Activated CD4-positive, alpha-beta T cell treated with anti-CD3 and anti-CD28 coated beads, Interleukin-2, amount 50 U/mL, for 48 hours (primary cell): ENCODE results near the gene KICS2.
"Not testable (repeated sequence)": the region's sequence is repeated elsewhere in the genome, so short reads cannot be mapped to it uniquely, and the experiment has no call there.

Experiments
- DNase-seq, 2 experiments: peaks; one replicate each; pipeline ENCODE4 v3.0.0-alpha.2; 2020

Gene KICS2

DNA sequence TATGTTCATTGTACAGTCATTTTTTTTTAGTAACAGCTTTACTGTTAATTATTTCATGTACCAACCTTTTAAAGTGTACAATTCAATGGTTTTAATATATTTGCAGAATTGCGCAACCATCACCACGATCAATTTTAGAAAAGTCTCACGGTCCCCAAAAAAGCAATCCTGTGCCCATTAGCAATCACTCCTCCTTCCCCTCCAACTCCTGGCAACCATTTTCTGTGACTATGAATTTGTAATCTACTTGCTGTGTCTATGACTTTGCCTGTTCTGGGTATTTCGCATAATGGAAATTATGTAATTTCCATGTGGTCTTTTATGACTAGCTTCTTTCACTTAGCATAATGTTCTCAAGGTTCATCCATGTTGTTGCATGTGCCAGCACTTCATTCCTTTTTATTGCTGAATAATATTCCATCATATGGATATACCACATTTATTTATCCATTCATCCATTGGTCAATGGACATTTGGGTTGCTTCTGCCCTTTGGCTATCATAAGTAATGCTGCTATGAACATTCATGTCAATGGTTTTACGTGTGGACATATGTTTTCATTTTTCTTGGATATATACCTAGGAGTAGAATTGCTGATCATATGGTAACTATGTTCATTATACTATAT lies 9.9 kb downstream of the KICS2 start:
- DNase-seq = no peak

DNA sequence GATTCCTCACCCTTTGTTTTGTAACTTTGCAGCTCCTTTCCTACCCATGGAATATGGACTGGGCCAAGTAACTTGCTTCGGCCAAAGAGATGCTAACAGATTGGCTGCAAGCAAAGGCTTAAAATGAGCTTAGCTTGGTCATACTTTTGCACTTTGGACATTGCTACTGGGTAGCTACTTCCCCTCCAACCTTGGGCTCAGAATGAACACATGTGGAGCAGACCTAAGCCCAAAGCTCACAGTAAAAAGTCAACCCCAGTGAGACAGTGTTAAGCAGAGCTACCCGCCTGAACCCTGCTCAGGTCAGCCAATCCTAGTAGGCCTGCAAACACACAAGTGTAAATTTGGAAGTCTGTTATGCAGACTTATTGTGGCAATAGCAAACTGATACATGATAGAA lies 14.6 kb downstream of the KICS2 start:
- no peak for DNase-seq

DNA sequence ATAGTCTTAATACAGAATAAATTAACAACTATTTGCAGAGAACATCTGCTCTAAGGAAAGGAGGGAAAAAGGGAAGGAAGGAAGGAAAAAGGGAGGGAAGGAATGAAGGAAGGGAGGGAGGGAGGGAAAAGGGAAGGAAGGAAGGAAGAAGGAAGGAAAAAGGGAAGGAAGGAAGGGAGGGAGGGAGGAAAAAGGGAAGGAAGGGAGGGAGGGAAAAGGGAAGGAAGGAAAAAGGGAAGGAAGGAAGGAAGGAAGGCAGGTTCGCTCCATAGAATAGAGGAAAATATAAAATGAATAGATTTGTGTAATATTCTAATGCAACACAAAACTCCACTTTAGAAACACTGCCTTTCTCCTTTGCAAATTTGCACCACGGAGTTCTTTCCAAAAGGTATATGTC lies 16.6 kb downstream of the KICS2 start:
- no peak for DNase-seq

- DNase-seq = no peak
These were observed 18.3 kb downstream of the KICS2 start for GRCh38 chr12:64203775-64204174.

- no peak for DNase-seq
These were observed 19.1 kb downstream of the KICS2 start for GRCh38 chr12:64203036-64203435.

GRCh38 chr12:64195841-64196240 lies 26.3 kb downstream of the KICS2 start:
- DNase-seq = not testable (repeated sequence)

- DNase-seq = no peak
These were observed 27.6 kb downstream of the KICS2 start for GRCh38 chr12:64194333-64195149.

DNA sequence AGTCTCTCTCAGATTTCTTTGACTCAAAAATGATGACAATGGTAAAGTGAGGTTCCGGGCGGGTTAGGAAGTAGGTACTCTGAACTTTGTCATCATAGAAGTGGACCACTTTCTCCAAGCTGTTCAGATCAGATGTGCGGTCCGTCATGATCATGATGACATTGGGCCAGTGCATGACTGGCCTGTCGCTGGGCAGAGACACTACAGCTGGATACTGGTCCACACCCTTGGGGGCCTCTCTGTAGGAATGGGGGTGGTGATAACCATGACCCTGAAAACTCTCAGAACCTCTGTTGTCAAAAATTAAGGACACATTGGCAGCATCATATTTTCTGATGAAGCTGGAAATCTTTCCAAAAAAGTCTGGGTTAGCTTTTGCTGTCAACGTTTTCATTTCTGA lies 28.2 kb downstream of the KICS2 start:
- no peak for DNase-seq

- no peak for DNase-seq
These were observed 29.3 kb downstream of the KICS2 start for GRCh38 chr12:64192644-64193444.

- DNase-seq = no peak
These were observed 32.0 kb downstream of the KICS2 start for GRCh38 chr12:64190140-64190539.

DNA sequence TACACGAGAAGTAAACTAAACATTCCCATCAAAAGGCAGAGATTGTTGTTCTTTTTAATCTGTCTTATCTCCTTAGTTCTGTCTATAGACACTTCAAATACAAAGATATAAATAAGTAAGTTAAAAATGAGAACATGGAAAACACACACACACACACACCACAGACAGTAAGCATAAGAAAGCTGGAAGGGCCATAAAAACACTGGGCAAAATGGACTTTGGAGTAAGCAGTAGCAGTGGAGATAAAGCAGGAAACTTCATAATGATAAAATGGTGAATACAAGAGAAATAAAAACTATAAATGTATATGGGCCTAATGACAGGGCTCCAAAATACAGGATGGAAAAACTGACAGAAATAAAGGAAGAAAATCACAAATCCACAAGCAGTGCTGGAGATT lies 32.6 kb downstream of the KICS2 start:
- DNase-seq = no peak

DNA sequence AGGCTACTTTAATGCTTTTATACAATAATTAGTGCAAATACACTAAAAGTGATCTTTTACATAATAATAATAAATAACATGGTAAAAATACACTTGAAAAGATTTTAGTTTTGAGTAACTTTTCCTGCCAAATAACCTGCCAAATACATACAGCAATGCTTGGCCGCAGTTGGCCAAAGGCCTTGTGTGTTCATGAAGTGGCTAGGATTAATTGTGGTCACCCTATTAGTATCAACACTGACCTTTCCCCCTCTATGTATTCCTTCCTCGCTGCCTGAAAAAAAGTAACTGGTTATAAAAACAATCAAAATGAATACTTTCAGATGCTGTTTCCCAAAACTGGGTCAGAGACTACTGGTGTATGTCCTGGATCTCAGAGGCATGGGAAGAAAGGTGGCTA lies 34.3 kb downstream of the KICS2 start:
- DNase-seq = no peak

DNA sequence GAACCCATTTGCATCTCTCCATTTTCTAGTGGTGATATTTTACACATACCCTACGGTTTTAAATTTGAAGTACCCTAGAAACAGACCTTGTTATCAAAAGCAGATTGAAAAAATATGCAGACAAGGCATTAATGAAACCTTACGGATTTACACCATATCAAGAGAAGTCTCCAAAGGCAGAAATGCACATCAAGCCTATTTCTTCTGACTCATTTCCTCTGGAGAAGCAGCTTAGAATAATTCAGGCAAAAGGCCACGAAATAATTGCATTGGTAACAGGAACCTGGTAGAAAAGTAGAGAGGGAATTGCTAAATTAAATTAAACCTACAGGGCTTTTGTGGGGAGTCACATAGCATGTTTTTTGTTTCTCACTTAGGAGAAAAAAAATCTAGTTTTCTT lies 34.7 kb downstream of the KICS2 start:
- no peak for DNase-seq

- DNase-seq = no peak
These were observed 35.3 kb downstream of the KICS2 start for GRCh38 chr12:64186789-64187188.

GRCh38 chr12:64184216-64184615 lies 37.9 kb downstream of the KICS2 start:
- DNase-seq = no peak

DNA sequence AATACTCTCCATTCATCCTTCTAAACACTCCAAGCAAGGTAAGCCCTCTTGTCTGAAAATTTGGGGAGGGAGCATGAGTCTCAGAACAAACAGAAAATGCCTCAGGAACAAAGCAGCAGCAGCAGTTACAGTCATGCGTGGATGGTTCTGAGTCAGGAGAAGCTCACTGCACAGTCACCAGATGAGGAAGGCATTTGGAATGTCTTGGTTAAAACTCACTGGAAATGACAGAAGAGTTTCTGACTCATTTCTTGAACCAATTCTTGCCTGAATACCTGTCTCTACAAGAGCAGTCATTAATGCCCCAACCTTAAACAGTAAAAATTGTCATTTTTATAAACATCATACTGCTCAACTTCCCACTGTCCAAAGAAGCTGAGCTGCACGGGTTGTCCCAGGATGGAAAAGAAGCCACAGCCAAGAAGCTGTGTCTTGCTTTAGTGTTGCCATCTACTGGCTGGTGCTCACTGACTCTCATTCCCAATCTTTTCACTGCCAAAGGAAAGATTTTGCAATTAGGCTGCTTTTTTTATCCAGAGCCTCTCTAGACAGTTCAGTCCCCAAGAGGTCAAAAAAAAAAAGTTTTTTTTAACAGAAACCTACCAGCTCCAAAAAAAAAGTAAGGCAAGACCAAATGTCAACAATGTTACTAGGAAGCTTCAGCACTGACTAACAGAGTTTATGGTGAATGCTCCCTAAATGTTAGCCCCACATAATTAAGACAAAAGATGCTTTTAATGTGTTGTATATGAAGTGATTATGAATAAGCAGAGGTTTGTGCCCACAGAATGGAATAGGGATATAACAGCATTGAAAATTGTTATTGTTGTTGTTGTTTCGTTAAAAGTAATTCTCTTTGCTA lies 40.4 kb downstream of the KICS2 start:
- DNase-seq = no peak

GRCh38 chr12:64180951-64181350 lies 41.1 kb downstream of the KICS2 start:
- DNase-seq = no peak

DNA sequence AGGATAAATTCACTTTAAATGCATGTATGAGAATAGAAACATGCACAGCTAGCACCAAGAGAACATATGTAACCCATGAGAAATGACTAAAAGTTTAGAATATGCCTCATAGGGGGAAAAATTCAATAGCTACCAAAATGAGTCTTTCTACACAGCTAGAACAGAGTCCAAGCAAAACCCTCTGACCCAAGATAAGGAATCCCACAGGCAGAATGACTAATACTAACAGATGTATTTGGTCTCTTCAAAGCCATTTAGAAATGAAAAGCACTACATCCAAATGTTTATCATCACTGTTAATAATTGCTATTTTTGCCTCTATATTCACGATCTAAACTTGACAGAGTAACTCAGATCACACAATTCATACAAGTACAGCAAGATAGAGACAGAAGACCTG lies 44.0 kb downstream of the KICS2 start:
- DNase-seq = no peak

- no peak for DNase-seq
These were observed 45.1 kb downstream of the KICS2 start for GRCh38 chr12:64177001-64177400.

DNA sequence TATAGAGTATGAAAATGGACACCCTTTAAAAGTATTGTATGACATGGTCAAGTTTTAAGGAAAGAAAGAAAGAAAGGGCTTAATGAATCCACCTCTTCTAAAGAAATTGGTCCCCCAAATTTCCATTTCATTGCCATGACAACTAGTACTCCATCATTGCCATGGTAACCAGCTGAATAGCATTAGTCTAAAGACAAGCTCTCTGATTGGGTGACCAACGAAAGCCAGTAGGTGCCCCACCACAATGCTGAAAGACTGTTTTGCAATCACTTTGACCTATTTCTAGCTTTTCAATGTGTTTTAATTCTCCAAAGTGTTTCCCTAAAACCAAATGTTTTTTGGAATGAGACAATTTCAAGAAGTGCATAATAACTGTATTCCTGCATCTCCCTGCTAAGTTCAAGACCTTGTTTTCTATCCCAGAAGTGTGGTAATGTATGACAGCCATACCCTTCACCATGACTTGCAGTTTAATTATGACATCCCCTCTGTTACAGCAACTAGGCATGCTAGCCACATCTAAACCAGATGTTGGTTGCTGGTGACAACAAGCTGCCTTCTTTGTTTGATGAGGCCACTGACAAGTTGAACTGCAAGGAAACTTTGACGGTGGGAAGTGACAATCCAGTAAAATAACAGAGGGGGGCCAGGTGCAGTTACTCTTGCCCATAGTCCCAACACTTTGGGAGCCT lies 46.7 kb downstream of the KICS2 start:
- no peak for DNase-seq

DNA sequence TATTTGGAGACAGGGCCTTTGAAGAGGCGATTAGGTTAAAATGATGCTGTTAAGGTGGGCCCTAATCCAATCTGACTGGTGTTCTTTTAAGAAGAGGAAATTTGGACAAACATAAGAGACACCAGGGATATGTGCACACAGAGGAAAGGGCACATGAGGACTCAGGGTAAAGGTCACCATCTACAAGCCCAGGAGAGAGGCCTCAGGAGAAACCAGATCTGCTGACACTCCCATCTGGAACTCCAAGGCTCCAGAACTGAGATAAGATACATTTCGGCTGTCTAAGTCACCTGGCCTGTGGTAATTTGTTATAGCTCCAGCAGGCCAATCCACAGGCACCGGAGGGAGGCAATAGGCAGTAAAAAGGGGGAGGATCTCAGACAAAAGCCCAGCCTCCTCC lies 48.6 kb downstream of the KICS2 start:
- DNase-seq = no peak
